GM23338 (cell line): ENCODE measurements around the gene CEP44. TPM values are rescaled to one million over a fixed set of nuclear protein-coding genes. Genes with fewer than 3 reads are reported as not detected.

Experiments
- ATAC-seq: fragments of 200-7000 bp; cut with Tn5 transposase; 3 replicates; pipeline ENCODE4 v1.9.1; 2020
- DNase-seq: peaks from one replicate; pipeline ENCODE4 v3.0.0-alpha.2; 2015; ENCODE audit warnings: low spot score
- H2AFZ ChIP-seq: fragments of 200-600 bp; sonication (generic); 2 replicates; pipeline ENCODE4 v1.8.0; 2016; ENCODE audit warnings: antibody characterized with exemption, mild to moderate bottlenecking, moderate library complexity
- H3F3A ChIP-seq: fragments of 200-600 bp; sonication (generic); replicated peaks from 2 replicates; pipeline ENCODE4 v1.8.0; 2017; ENCODE audit warnings: antibody characterized with exemption, mixed run types, low read depth
- H3K27ac ChIP-seq: fragments of 200-600 bp; sonication (generic); 2 replicates; pipeline ENCODE4 v1.6.1; 2016; ENCODE audit warnings: low read depth
- H3K27me3 ChIP-seq: fragments of 200-600 bp; sonication (generic); 2 replicates; pipeline ENCODE4 v1.8.0; 2016; ENCODE audit warnings: mild to moderate bottlenecking, mixed run types, moderate library complexity; ENCODE audit not compliant: insufficient read depth
- H3K36me3 ChIP-seq: fragments of 200-600 bp; sonication (generic); 2 replicates; pipeline ENCODE4 v1.8.0; 2016; ENCODE audit warnings: mild to moderate bottlenecking; ENCODE audit not compliant: insufficient read depth
- H3K4me1 ChIP-seq: fragments of 200-600 bp; sonication (generic); 2 replicates; pipeline ENCODE4 v1.8.0; 2016; ENCODE audit warnings: mild to moderate bottlenecking, moderate library complexity; ENCODE audit not compliant: insufficient read depth
- H3K4me2 ChIP-seq: fragments of 200-600 bp; sonication (generic); 2 replicates; pipeline ENCODE4 v1.7.1; 2017; ENCODE audit warnings: mixed run types
- H3K4me3 ChIP-seq: fragments of 200-600 bp; sonication (generic); 2 replicates; pipeline ENCODE4 v1.6.1; 2016; ENCODE audit warnings: mixed run types
- H3K79me2 ChIP-seq: fragments of 200-600 bp; sonication (generic); replicated peaks from 2 replicates; pipeline ENCODE4 v1.8.0; 2017; ENCODE audit warnings: mild to moderate bottlenecking; ENCODE audit not compliant: insufficient read depth
- H3K9me2 ChIP-seq: fragments of 200-600 bp; sonication (generic); 2 replicates; pipeline ENCODE4 v1.8.0; 2017; ENCODE audit not compliant: insufficient read depth
- H4K20me1 ChIP-seq: fragments of 200-600 bp; sonication (generic); replicated peaks from 2 replicates; pipeline ENCODE4 v1.8.0; 2017; ENCODE audit warnings: mild to moderate bottlenecking; ENCODE audit not compliant: insufficient read depth
- H3K27ac Mint-ChIP-seq: 2 replicates; pipeline ENCODE4 v1.8.0; 2020; ENCODE audit warnings: inconsistent platforms, mild to moderate bottlenecking, moderate library complexity, mixed read lengths
- H3K27me3 Mint-ChIP-seq: 3 replicates; pipeline ENCODE4 v1.8.0; 2022; ENCODE audit warnings: low read depth, mild to moderate bottlenecking, moderate library complexity, mixed read lengths, inconsistent platforms; ENCODE audit not compliant: insufficient read depth, poor library complexity
- H3K36me3 Mint-ChIP-seq: 3 replicates; pipeline ENCODE4 v1.8.0; 2021; ENCODE audit warnings: low read depth, mild to moderate bottlenecking, inconsistent platforms, moderate library complexity, mixed read lengths
- H3K4me1 Mint-ChIP-seq: 3 replicates; pipeline ENCODE4 v1.8.0; 2020; ENCODE audit warnings: mild to moderate bottlenecking, inconsistent platforms, mixed read lengths
- H3K4me3 Mint-ChIP-seq: 3 replicates; pipeline ENCODE4 v1.8.0; 2021; ENCODE audit warnings: moderate library complexity, mild to moderate bottlenecking, inconsistent platforms, mixed read lengths
- H3K9me3 Mint-ChIP-seq: 3 replicates; pipeline ENCODE4 v1.8.0; 2020; ENCODE audit warnings: moderate library complexity, mild to moderate bottlenecking, inconsistent platforms, mixed read lengths
- CREB1 ChIP-seq: fragments of 250-450 bp; sonication (Bioruptor Pico); IDR thresholded peaks from 2 replicates; pipeline ENCODE4 v1.5.0; 2020; ENCODE audit warnings: low read depth, mild to moderate bottlenecking, moderate library complexity
- CTCF ChIP-seq, 2 experiments: fragments of 200-600 bp in 1 of 2; sonication (generic) in 1 of 2; conservative IDR thresholded peaks; 2 replicates each; pipeline versions ENCODE4 v1.5.1 to v1.6.1; 2016 to 2017; ENCODE audit warnings: antibody characterized with exemption in 2 of 2, low read depth in 2 of 2, mild to moderate bottlenecking in 2 of 2, moderate library complexity in 1 of 2
- ETS1 ChIP-seq: IDR thresholded peaks from 2 replicates; pipeline ENCODE4 v1.6.1; 2016; ENCODE audit warnings: antibody characterized with exemption
- EZH2 ChIP-seq: fragments of 200-600 bp; sonication (generic); IDR thresholded peaks from one replicate; pipeline ENCODE4 v1.8.0; 2017; ENCODE audit warnings: antibody characterized with exemption, mild to moderate bottlenecking, low read depth; ENCODE audit not compliant: unreplicated experiment
- EZH2phosphoT487 ChIP-seq: fragments of 200-600 bp; sonication (generic); IDR thresholded peaks from one replicate; pipeline ENCODE4 v1.8.1; 2018; ENCODE audit warnings: antibody characterized with exemption; ENCODE audit not compliant: unreplicated experiment
- JUNB ChIP-seq: IDR thresholded peaks from one replicate; pipeline ENCODE4 v1.6.1; 2016; ENCODE audit warnings: antibody characterized with exemption; ENCODE audit not compliant: unreplicated experiment
- NANOG ChIP-seq: IDR thresholded peaks from 2 replicates; pipeline ENCODE4 v1.6.1; 2016; ENCODE audit warnings: antibody characterized with exemption, borderline replicate concordance
- POLR2AphosphoS5 ChIP-seq: IDR thresholded peaks from 2 replicates; pipeline ENCODE4 v1.6.1; 2016; ENCODE audit warnings: antibody characterized with exemption, low read depth
- REST ChIP-seq: IDR thresholded peaks from one replicate; pipeline ENCODE4 v1.6.1; 2018; ENCODE audit warnings: antibody characterized with exemption; ENCODE audit not compliant: unreplicated experiment
- STAT1 ChIP-seq: IDR thresholded peaks from one replicate; pipeline ENCODE4 v1.6.1; 2016; ENCODE audit warnings: antibody characterized with exemption; ENCODE audit not compliant: unreplicated experiment
- ZNF114 ChIP-seq: fragments of 250-450 bp; sonication (Bioruptor Pico); IDR thresholded peaks from 2 replicates; pipeline ENCODE4 v1.5.0; 2020; ENCODE audit warnings: mild to moderate bottlenecking, moderate library complexity
- ZNF331 ChIP-seq: fragments of 250-450 bp; sonication (Bioruptor Pico); IDR thresholded peaks from 2 replicates; pipeline ENCODE4 v1.5.0; 2020; ENCODE audit warnings: low read depth, mild to moderate bottlenecking, moderate library complexity
- ZNF462 ChIP-seq: fragments of 250-450 bp; sonication (Bioruptor Pico); IDR thresholded peaks from 2 replicates; pipeline ENCODE4 v1.5.0; 2020; ENCODE audit warnings: mild to moderate bottlenecking, moderate library complexity
- polyA plus RNA-seq: library from polyadenylated mRNA; unstranded; fragments of >200 nt; fragmentation: Nextera tagmentation; extraction: Ambion mirVana; gene quantifications from 2 replicates; pipeline ENCODE4 v1.2.1, GENCODE V29; 2016
- total RNA-seq: library from RNA; depleted of rRNA; stranded (reverse); fragments of >200 nt; shearing (Covaris generic); gene quantifications from 2 replicates; pipeline ENCODE4 v1.2.3, GENCODE V29; 2014

Gene CEP44
- total and polyA plus RNA-seq, 2 experiments from 2014 or later, result 12.1 to 17.4 TPM

GRCh38 chr4:174373821-174374220, 90.1 kb downstream of the CEP44 start:
- H3K27ac ChIP-seq, result no peak overlapping the region
- no peaks in the 10 kb centered on the region for H3F3A ChIP-seq
- Mint-ChIP-seq H3K27me3 (peaks cover 2% of the 10 kb centered on the region), H3K9me3 (peaks cover 16% of the 10 kb centered on the region; the same call in 2 of the 3 replicates), H3K4me3 (no peak overlapping the region), H3K4me1 (peaks cover 9% of the 10 kb centered on the region; the same call in 2 of the 3 replicates), H3K27ac (no peak overlapping the region), H3K36me3 (peaks cover 7% of the 10 kb centered on the region; the same call in 1 of the 3 replicates)
- H3K4me2 ChIP-seq, result no peak overlapping the region
- H3K36me3 ChIP-seq, result no peaks in the 10 kb centered on the region
- no peaks in the 10 kb centered on the region; the same call in 1 of the 2 replicates for H3K9me2 ChIP-seq
- H4K20me1 ChIP-seq, result no peaks in the 10 kb centered on the region
- peaks cover 22% of the 10 kb centered on the region for H3K4me1 ChIP-seq
- no peak for ATAC-seq
- no peak for TF ChIP-seq CTCF (conservative IDR thresholded peaks at IDR 0.05; ENCODE audit: low read depth in 2 of 2)
- TF ChIP-seq REST, result no peak
- no peak for TF ChIP-seq CREB1
- TF ChIP-seq STAT1, result no peak
- no peak for TF ChIP-seq ZNF331 (CRISPR knock-in tag)
- no peak for TF ChIP-seq ZNF114 (CRISPR knock-in tag)
- no peak for TF ChIP-seq NANOG
- no peak for TF ChIP-seq JUNB
- no peak for TF ChIP-seq EZH2
- no peak for TF ChIP-seq EZH2phosphoT487
- no peak for TF ChIP-seq POLR2AphosphoS5
- no peak for TF ChIP-seq ZNF462 (CRISPR knock-in tag)
- TF ChIP-seq ETS1, result no peak
- H3K79me2 ChIP-seq, result no peaks in the 10 kb centered on the region
- no peak for DNase-seq
- H2AFZ ChIP-seq, result no peak overlapping the region
- no peak overlapping the region for H3K4me3 ChIP-seq
- no peaks in the 10 kb centered on the region for H3K27me3 ChIP-seq
